LNCaP clone FGC (cell line): ENCODE measurements around the gene RSL24D1.

Source experiments
- DNase-seq: peaks from one replicate; pipeline ENCODE4 v3.0.0-alpha.2; 2011; ENCODE audit warnings: low read depth
- H3K4me3 ChIP-seq: 2 replicates; pipeline ENCODE4 v1.5.1; 2011; ENCODE audit warnings: mild to moderate bottlenecking, low read depth, low read length, control low read depth
- TF ChIP-seq, protein P1 (sequence below): IDR thresholded peaks from 2 replicates; pipeline ENCODE4 v1.5.1; 2012; ENCODE audit warnings: mild to moderate bottlenecking; ENCODE audit not compliant: control insufficient read depth, insufficient read depth; ENCODE audit errors: extremely low read depth

The RSL24D1 gene

DNA sequence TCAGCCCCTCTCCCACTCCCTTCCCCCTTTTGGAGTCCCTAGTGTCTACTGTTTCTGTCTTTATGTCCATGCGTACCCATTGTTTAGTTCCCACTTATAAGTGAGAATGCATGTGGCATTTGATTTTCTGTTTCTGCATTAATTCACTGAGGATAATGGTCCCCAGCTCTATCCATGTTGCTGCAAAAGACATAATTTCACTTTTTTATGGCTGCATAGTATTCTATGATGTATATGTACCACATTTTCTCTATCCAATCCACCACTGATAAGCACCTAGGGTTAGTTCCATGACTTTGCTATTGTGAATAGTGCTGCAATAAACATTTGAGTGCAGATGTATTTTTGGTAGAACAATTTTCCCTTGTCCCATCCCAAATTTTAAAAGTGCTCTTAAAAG, 34.2 kb upstream of the RSL24D1 start:
- TF ChIP-seq, protein P1, sequence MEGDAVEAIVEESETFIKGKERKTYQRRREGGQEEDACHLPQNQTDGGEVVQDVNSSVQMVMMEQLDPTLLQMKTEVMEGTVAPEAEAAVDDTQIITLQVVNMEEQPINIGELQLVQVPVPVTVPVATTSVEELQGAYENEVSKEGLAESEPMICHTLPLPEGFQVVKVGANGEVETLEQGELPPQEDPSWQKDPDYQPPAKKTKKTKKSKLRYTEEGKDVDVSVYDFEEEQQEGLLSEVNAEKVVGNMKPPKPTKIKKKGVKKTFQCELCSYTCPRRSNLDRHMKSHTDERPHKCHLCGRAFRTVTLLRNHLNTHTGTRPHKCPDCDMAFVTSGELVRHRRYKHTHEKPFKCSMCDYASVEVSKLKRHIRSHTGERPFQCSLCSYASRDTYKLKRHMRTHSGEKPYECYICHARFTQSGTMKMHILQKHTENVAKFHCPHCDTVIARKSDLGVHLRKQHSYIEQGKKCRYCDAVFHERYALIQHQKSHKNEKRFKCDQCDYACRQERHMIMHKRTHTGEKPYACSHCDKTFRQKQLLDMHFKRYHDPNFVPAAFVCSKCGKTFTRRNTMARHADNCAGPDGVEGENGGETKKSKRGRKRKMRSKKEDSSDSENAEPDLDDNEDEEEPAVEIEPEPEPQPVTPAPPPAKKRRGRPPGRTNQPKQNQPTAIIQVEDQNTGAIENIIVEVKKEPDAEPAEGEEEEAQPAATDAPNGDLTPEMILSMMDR = no peak
- no peak for DNase-seq
- no peak overlapping the region for H3K4me3 ChIP-seq

DNA sequence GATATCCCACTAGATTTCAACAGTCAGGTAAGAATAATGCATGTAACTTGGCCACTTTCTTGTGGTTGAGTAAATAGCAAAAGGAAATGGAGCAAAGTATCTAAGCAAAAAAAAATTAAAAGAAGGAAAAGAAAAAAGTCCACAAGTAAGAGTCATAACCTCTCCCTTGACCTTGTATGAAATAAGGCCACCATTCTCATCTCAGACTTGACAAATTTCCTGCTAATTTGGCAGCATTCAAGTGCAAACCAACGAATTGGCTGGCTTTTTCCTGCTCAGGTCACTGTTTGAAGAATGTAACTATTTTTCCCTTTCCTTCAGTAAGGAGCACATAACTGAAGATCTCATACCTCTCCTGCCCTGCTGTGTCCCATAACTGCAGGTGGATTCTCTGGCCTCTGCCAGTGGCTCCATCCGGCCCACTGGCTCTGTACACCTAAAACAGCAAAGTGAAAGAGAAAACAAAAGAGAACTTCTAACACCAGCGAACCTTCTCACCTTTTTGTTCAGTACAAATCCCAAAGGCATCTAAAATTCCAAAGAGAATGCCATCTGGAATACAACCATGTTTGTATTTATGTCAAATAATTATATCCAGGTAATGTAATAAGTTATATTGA, 33.4 kb upstream of the RSL24D1 start:
- TF ChIP-seq, protein P1 = no peak
- no peak overlapping the region for H3K4me3 ChIP-seq
- DNase-seq = no peak

GRCh38 chr15:55226127-55226526, 29.4 kb upstream of the RSL24D1 start:
- no peak overlapping the region for H3K4me3 ChIP-seq
- TF ChIP-seq, protein P1 = no peak
- DNase-seq = no peak

DNA sequence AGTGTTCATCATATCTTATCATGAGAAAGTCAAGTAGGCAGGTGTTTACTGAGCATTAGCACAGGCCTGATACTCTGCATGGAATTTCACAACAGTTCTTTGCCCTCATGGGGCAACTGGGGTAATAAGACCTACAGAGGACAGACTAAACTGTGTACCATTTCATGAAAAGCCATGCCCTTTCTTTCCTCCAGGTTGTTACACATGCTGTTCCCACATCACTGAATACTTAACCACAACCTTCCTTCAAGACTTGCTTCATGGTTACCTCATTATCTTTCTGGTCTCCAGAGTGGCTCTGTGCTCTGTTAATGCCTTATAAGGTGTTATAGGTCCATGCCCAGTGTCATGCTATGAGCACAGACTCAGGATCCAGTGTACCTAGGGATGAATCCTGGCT, 28.2 kb upstream of the RSL24D1 start:
- H3K4me3 ChIP-seq = no peak overlapping the region
- DNase-seq = no peak
- TF ChIP-seq, protein P1 = no peak

DNA sequence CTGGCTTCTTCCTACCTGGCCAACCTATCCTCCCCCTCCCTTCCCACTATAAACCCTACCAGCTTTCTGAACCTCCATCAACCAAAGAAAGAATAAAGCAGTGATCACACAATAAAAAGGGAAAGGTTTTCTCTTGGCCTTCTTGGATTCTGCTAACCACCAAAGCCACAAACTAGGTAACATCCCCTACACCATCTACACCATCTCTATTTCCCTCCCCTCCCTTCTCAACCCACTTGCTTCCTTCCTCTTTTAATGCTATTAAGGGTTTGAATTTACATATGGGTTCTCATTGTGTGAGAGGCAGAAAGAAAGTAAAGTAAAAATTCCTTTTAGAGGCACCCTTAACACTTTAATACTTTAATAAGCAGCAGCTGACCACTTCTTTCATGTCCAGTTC, 25.8 kb upstream of the RSL24D1 start:
- DNase-seq = no peak
- TF ChIP-seq, protein P1 = no peak
- H3K4me3 ChIP-seq = no peak overlapping the region

DNA sequence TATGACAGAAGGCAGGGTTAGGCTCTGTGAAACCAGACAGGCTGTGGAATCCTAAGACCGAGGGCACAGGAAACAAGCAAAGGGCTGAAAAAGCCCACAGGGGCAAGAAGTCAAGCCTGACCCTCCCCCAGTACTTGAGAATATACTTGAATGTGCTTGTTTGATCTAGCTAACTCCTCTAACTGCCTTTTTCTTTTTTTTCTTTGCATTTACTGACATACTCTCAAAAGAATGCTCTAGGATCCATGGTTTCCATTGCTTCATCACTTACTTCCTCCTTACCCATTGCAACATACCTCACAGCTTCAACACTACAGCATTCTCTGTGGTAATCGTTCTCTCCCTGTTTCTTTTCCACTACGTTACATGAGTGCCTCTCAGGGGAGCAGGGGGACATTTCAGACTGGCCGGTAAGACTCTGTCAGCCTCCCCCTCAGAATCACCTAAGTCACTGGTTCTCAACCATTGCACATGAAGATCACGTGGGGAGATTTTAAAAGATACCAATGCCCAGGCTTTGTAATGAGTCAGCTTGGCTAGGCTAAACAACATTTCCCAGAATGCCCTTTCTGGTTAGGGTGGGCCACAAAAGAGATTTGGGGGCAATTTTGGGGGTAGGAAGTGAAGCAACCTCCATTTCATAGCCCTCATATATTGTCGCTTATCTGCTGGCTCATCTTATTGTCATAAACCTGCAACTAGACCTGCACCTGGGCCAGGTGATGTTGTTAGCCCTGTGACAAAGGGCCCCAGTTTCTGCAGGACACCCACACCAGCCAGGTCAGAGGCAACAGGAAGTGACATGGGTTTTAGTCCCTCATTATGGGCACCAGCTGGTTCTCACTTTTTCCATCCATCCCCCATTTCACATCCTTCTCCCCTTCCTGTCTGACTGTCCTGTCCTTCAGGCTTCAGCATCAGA, 24.6 kb upstream of the RSL24D1 start:
- no peak for DNase-seq
- TF ChIP-seq, protein P1 = no peak
- no peak overlapping the region for H3K4me3 ChIP-seq
